Prostate gland (tissue), 2 donors: ENCODE results near the gene DDO.

ENCODE experiments used
- POLR2A ChIP-seq: fragments of 450-650 bp; IDR thresholded peaks from one replicate; pipeline ENCODE4 v1.6.1; 2016; ENCODE audit warnings: antibody characterized with exemption, mild to moderate bottlenecking
- POLR2AphosphoS5 ChIP-seq: sonication (generic); formaldehyde crosslinking; IDR thresholded peaks from one replicate; pipeline ENCODE4 v1.6.1; 2017; ENCODE audit warnings: antibody characterized with exemption
- TF ChIP-seq, protein P1 (sequence below), 4 experiments: fragments of 200-600 bp in 2 of 4; fragments of 450-650 bp in 2 of 4; sonication (generic) in 2 of 4; IDR thresholded peaks; 1 replicate in 3 of 4; 2 replicates in 1 of 4; pipeline ENCODE4 v1.5.1; 2016 to 2019; ENCODE audit warnings: antibody characterized with exemption in 4 of 4, mild to moderate bottlenecking in 2 of 4, moderate library complexity in 2 of 4

DNA sequence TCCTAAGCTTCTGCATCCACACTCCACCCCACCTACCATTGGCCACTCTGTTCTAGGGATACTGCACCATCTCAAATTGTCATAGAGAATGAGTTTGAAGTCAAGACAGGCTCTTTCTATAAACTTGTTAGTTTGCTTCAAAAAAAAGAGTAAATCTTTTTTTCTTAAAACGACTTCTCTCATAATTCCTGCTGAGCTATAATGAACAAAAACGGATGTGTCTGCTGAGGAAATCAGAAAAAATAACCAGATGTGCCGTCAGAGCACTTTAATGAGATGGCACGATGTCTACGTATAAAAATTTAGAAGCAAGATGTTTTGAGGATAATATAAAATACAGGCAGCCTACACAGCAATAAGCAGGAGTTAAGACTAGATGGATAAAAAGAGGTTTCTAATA, 24.0 kb upstream of the DDO start:
- TF ChIP-seq POLR2A (no peak), POLR2AphosphoS5 (no peak)
- TF ChIP-seq, protein P1, sequence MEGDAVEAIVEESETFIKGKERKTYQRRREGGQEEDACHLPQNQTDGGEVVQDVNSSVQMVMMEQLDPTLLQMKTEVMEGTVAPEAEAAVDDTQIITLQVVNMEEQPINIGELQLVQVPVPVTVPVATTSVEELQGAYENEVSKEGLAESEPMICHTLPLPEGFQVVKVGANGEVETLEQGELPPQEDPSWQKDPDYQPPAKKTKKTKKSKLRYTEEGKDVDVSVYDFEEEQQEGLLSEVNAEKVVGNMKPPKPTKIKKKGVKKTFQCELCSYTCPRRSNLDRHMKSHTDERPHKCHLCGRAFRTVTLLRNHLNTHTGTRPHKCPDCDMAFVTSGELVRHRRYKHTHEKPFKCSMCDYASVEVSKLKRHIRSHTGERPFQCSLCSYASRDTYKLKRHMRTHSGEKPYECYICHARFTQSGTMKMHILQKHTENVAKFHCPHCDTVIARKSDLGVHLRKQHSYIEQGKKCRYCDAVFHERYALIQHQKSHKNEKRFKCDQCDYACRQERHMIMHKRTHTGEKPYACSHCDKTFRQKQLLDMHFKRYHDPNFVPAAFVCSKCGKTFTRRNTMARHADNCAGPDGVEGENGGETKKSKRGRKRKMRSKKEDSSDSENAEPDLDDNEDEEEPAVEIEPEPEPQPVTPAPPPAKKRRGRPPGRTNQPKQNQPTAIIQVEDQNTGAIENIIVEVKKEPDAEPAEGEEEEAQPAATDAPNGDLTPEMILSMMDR (IDR thresholded peaks at IDR 0.05) = no peak
